HG03439 (cell line): ENCODE data around the gene AP2M1.
A peak's percentile ranks its signal among the peaks of the same experiment; 100 is the strongest.
"Not testable (repeated sequence)": the region's sequence is repeated elsewhere in the genome, so short reads cannot be mapped to it uniquely, and the experiment has no call there.

Experiments
- ATAC-seq: cut with Tn5 transposase; IDR thresholded peaks from one replicate; pipeline ENCODE4 v1.9.1; 2021; ENCODE audit warnings: mild to moderate bottlenecking, moderate library complexity; ENCODE audit not compliant: unreplicated experiment

Gene AP2M1

GRCh38 chr3:184174646-184175492, at the start of gene AP2M1:
Gene AP2M1, plus strand, starts transcription at chr3:184174855. Its CDS starts 2,139 bp downstream, at chr3:184176994.
- peak; percentile 97 for ATAC-seq

GRCh38 chr3:184126006-184126405, 48.6 kb upstream of the AP2M1 start:
- ATAC-seq: no peak

- no peak for ATAC-seq
These were observed 45.6 kb upstream of the AP2M1 start for GRCh38 chr3:184129012-184129411.

- no peak for ATAC-seq
These were observed 41.7 kb upstream of the AP2M1 start for GRCh38 chr3:184132945-184133344.

- ATAC-seq: no peak
These were observed 40.6 kb upstream of the AP2M1 start for GRCh38 chr3:184133840-184134745.

GRCh38 chr3:184134746-184135148, 39.9 kb upstream of the AP2M1 start:
- ATAC-seq: no peak

GRCh38 chr3:184135149-184135910, 39.3 kb upstream of the AP2M1 start, which contains the start of gene EIF2B5:
Gene EIF2B5, plus strand, starts transcription at chr3:184135358. Its CDS starts 28 bp downstream, at chr3:184135386.
- ATAC-seq: peak; percentile 84

GRCh38 chr3:184135911-184136260, 38.8 kb upstream of the AP2M1 start:
- ATAC-seq: no peak

GRCh38 chr3:184140436-184140835, 34.2 kb upstream of the AP2M1 start:
- no peak for ATAC-seq

- ATAC-seq: no peak
These were observed 32.5 kb upstream of the AP2M1 start for GRCh38 chr3:184142199-184142598.

- no peak for ATAC-seq
These were observed 31.3 kb upstream of the AP2M1 start for GRCh38 chr3:184143327-184143726.

GRCh38 chr3:184144505-184144904, 30.1 kb upstream of the AP2M1 start:
- no peak for ATAC-seq

GRCh38 chr3:184145111-184145524, 29.5 kb upstream of the AP2M1 start:
- ATAC-seq: no peak

- no peak for ATAC-seq
These were observed 28.8 kb upstream of the AP2M1 start for GRCh38 chr3:184145751-184146270.

- no peak for ATAC-seq
These were observed 26.6 kb upstream of the AP2M1 start for GRCh38 chr3:184148076-184148475.

- no peak for ATAC-seq
These were observed 25.5 kb upstream of the AP2M1 start for GRCh38 chr3:184149123-184149522.

GRCh38 chr3:184149770-184150169, 24.9 kb upstream of the AP2M1 start:
- not testable (repeated sequence) for ATAC-seq

GRCh38 chr3:184154885-184155643, 19.6 kb upstream of the AP2M1 start, which contains the start of gene DVL3:
Gene DVL3, plus strand, starts transcription at chr3:184155377. Its CDS starts 259 bp downstream, at chr3:184155636.
- ATAC-seq: peak; percentile 60

- peak; percentile 42 for ATAC-seq
These were observed 18.8 kb upstream of the AP2M1 start for GRCh38 chr3:184155644-184156521.
